ENCODE data around the gene COL2A1.
"Not testable (repeated sequence)": the region's sequence is repeated elsewhere in the genome, so short reads cannot be mapped to it uniquely, and the experiment has no call there.

COL2A1 gene

GRCh38 chr12:47965581-47965980 is 38.7 kb downstream of the COL2A1 start:
- DNase-seq (ENCODE audit: low read depth): no peak
- no peak overlapping the region for H3K4me3 ChIP-seq (ENCODE audit: low read depth, low read length)
- TF ChIP-seq CTCF (IDR thresholded peaks at IDR 0.05; ENCODE audit: insufficient read depth, low read depth, low read length, missing control alignments): no peak

- DNase-seq (ENCODE audit: low read depth): peak; percentile 32
- peak overlapping the region; percentile 86 for H3K4me3 ChIP-seq (ENCODE audit: low read depth, low read length)
- no peak for TF ChIP-seq CTCF (IDR thresholded peaks at IDR 0.05; ENCODE audit: insufficient read depth, low read depth, low read length, missing control alignments)
These were observed 40.1 kb downstream of the COL2A1 start for GRCh38 chr12:47964106-47964728.

GRCh38 chr12:47963340-47964040 is 40.8 kb downstream of the COL2A1 start, which contains the start of gene TMEM106C:
TSS of gene TMEM106C (plus strand) at chr12:47963596. CDS start at chr12:47964237, 641 bp downstream.
- peak; percentile 99 for TF ChIP-seq CTCF (IDR thresholded peaks at IDR 0.05; ENCODE audit: insufficient read depth, low read depth, low read length, missing control alignments)
- peak within 1 kb of the TSS; percentile 86 for H3K4me3 ChIP-seq (ENCODE audit: low read depth, low read length)
- DNase-seq (ENCODE audit: low read depth): peak; percentile 94

- DNase-seq (ENCODE audit: low read depth): no peak
- no peak for TF ChIP-seq CTCF (IDR thresholded peaks at IDR 0.05; ENCODE audit: insufficient read depth, low read depth, low read length, missing control alignments)
- H3K4me3 ChIP-seq (ENCODE audit: low read depth, low read length): no peak overlapping the region
These were observed 42.1 kb downstream of the COL2A1 start for GRCh38 chr12:47962198-47962597.

- H3K4me3 ChIP-seq (ENCODE audit: low read depth, low read length); DNase-seq (ENCODE audit: low read depth): not testable (repeated sequence)
These were observed 46.6 kb downstream of the COL2A1 start for GRCh38 chr12:47957671-47958070.

- no peak for TF ChIP-seq CTCF (IDR thresholded peaks at IDR 0.05; ENCODE audit: insufficient read depth, low read depth, low read length, missing control alignments)
- no peak overlapping the region for H3K4me3 ChIP-seq (ENCODE audit: low read depth, low read length)
- DNase-seq (ENCODE audit: low read depth): no peak
These were observed 49.2 kb downstream of the COL2A1 start for GRCh38 chr12:47955059-47955458.

- TF ChIP-seq CTCF (IDR thresholded peaks at IDR 0.05; ENCODE audit: insufficient read depth, low read depth, low read length, missing control alignments): no peak
- DNase-seq (ENCODE audit: low read depth): no peak
- H3K4me3 ChIP-seq (ENCODE audit: low read depth, low read length): no peak overlapping the region
These were observed 49.7 kb downstream of the COL2A1 start for GRCh38 chr12:47954467-47955045.

All from GM12865 (cell line).